T-cell (primary cell): ENCODE measurements around the gene TMEM169. TPM values are rescaled to one million over a fixed set of nuclear protein-coding genes. Genes with fewer than 3 reads are reported as not detected.
A peak's percentile ranks its signal among the peaks of the same experiment; 100 is the strongest.

ENCODE experiments used
- ATAC-seq, 4 experiments: fragments of 200-7000 bp in 3 of 4; fragments of 150-1000 bp in 1 of 4; cut with Tn5 transposase; replicated peaks in 1 of 4; 1 replicate in 3 of 4; 2 replicates in 1 of 4; pipeline ENCODE4 v1.10.0; 2021; ENCODE audit warnings: moderate library complexity in 3 of 4, mild to moderate bottlenecking in 2 of 4, moderate number of reproducible peaks in 1 of 4
- CTCF ChIA-PET, 2 donors: fragments of 300-600 bp; sonication (Branson Sonifier 250); formaldehyde crosslinking; loops; one replicate each; lab custom pipeline; 2022; ENCODE audit warnings: antibody characterized with exemption in 2 of 2; lab: Charles Lee
- POLR2A ChIA-PET, 2 donors: fragments of 300-600 bp; sonication (Branson Sonifier 250); formaldehyde crosslinking; loops; one replicate each; lab custom pipeline; 2022; ENCODE audit warnings: antibody characterized with exemption in 2 of 2; lab: Charles Lee
- DNase-seq, 35 experiments: peaks; one replicate each; pipeline versions ENCODE4 v3.0.0 to v3.0.0-alpha.2; 2013 to 2023
- H3K27ac ChIP-seq: one replicate; pipeline ENCODE4 v1.5.1; 2013; ENCODE audit warnings: low read length
- H3K27me3 ChIP-seq, 2 experiments: replicated peaks in 1 of 2; 1 replicate in 1 of 2; 2 replicates in 1 of 2; pipeline versions ENCODE4 v1.6.1 to v1.7.0; 2013; ENCODE audit warnings: low read length in 1 of 2, mixed read lengths in 1 of 2; ENCODE audit not compliant: control insufficient read depth in 2 of 2, insufficient read depth in 2 of 2; ENCODE audit errors: extremely low read depth in 1 of 2
- H3K36me3 ChIP-seq, 2 donors: 1 replicate in 1 of 2; 2 replicates in 1 of 2; pipeline versions ENCODE4 v1.6.1 to v1.7.0; 2013; ENCODE audit warnings: low read length in 1 of 2; ENCODE audit not compliant: control insufficient read depth in 2 of 2, insufficient read depth in 1 of 2; ENCODE audit errors: extremely low read depth in 1 of 2
- H3K4me1 ChIP-seq, 2 experiments: 1 replicate in 1 of 2; 2 replicates in 1 of 2; pipeline versions ENCODE4 v1.6.1 to v1.7.0; 2013; ENCODE audit warnings: low read length in 2 of 2, mixed read lengths in 1 of 2; ENCODE audit not compliant: insufficient read depth in 2 of 2, control insufficient read depth in 1 of 2; ENCODE audit errors: extremely low read depth in 1 of 2
- H3K4me3 ChIP-seq, 2 donors: 1 replicate in 1 of 2; 2 replicates in 1 of 2; pipeline versions ENCODE4 v1.5.1 to v1.7.0; 2013; ENCODE audit warnings: mild to moderate bottlenecking in 2 of 2, low read length in 1 of 2, moderate library complexity in 1 of 2; ENCODE audit not compliant: control insufficient read depth in 1 of 2; ENCODE audit errors: extremely low read depth in 1 of 2
- H3K9me3 ChIP-seq: 2 replicates; pipeline ENCODE4 v1.7.0; 2013
- H3K27ac Mint-ChIP-seq, 2 donors: one replicate each; pipeline ENCODE4 v1.8.0; 2020 to 2021; ENCODE audit warnings: mild to moderate bottlenecking in 2 of 2, mixed read lengths in 2 of 2
- H3K27me3 Mint-ChIP-seq, 2 donors: one replicate each; pipeline ENCODE4 v1.8.0; 2021 to 2022; ENCODE audit warnings: mixed read lengths in 2 of 2
- H3K36me3 Mint-ChIP-seq: one replicate; pipeline ENCODE4 v1.8.0; 2021; ENCODE audit warnings: mixed read lengths
- H3K4me1 Mint-ChIP-seq, 3 donors: one replicate each; pipeline ENCODE4 v1.8.0; 2020 to 2022; ENCODE audit warnings: mixed read lengths in 3 of 3, mild to moderate bottlenecking in 1 of 3
- H3K4me3 Mint-ChIP-seq, 3 donors: one replicate each; pipeline ENCODE4 v1.8.0; 2020 to 2022; ENCODE audit warnings: mild to moderate bottlenecking in 3 of 3, mixed read lengths in 3 of 3, moderate library complexity in 3 of 3
- H3K9me3 Mint-ChIP-seq, 3 donors: one replicate each; pipeline ENCODE4 v1.8.0; 2020 to 2022; ENCODE audit warnings: mixed read lengths in 3 of 3
- WGBS: methylation state at CpG from one replicate; pipeline ENCODE4 v1.1.5; 2013; ENCODE audit warnings: missing lambda C conversion rate; ENCODE audit not compliant: insufficient coverage; 5-methylcytosine and 5-hydroxymethylcytosine counted together
- total RNA-seq, 35 experiments: library from RNA in 6 of 35; stranded (reverse) in 6 of 35; fragments of 120-200 nt in 1 of 35; gene quantifications; one replicate each; pipeline versions ENCODE4 v1.2.1 to v1.2.4 and lab custom pipeline; 2013 to 2026

The TMEM169 gene
- total RNA-seq, 5 donors from 2014 or later (not counting 1 experiment from before 2014, with no cell fraction given), result 1.8 to 4.3 (median 3.1) TPM

DNA sequence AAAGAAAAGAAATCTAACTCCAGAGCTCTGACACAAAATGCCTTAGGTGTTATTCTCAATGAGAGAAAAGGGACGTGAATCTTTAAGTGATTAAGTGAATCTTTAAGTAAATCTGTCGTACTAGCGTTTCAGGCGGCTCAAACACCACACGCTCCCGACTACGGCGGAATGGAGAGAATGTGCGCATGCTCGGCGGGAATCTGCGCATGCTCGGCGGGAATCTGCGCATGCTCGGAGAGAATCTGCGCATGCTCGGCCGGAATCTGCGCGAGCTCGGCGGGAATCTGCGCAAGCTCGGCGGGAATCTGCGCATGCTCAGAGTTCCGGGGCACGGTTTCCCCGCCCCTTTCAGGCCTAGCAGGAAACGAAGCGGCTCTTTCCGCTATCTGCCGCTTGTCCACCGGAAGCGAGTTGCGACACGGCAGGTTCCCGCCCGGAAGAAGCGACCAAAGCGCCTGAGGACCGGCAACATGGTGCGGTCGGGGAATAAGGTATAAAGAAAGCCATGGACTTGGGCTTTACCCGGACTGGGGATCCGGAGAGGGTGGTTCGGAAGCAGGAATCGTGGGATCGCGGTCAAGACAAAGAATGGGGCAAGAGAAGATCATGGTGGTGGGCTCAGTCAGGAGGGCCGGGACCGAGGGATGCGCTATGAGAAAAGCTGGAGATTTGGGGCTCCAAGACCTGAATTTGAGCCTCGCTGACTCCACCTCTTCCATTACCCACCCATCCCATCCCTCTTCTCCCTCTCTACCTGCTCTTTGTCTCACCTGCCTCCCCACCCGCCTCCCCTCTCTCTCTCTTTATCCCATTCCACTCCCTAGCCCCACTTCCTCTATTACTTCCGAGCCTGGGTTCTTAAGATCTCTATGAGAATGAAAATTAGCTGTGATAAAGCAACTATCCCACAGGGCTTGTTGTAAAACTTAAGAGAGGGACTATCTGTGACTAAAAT lies 27.5 kb downstream of the TMEM169 start, which contains the start of gene XRCC5:
Gene XRCC5, plus strand, starts transcription at position 382 of the 955 bp plus-strand sequence. Its CDS starts 89 bp downstream, at position 471.
- Mint-ChIP-seq H3K4me1 (peaks cover 56 to 61% (median 57%) of the 10 kb centered on the region in 3 donors), H3K4me3 (peak within 1 kb of the TSS; percentile 98 to 100 (median 100))
- under 1% methylated on average over 46 of the region's 57 CpGs for WGBS

DNA sequence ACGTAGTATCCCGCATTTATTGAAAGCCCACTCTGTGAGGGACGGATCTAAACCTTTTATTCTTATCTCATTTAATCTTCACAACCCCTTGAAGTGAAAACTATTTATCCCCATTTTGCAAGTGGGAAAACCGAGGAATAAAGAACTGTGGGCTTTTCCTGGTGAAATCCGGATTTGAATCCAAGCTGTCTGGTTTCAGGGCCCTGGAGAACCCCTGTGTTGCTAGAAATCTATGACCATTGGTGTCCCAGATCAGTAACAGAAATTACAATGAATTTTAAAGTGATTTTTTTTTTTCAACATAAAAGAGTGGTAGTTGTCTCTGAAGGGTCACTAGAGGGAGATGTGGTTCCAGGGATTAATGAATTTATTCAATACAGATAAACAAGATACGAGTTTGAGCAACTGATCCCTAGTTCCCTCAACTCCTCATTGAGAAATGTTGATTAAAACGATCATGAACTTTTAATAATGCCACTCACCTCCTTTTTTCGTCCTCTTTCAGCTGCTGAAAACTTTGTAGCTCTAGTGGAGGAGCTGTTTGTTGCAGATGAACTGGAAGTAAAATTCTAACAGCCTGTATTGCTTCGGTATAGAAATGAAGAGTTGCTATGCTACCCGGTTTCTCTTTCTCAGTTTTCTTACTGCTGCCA lies 28.4 kb downstream of the TMEM169 start:
- DNase-seq, result peak in 2 of 35 experiments; percentile 18 to 62
- peak overlapping the region; percentile 98 to 100 (median 100) for H3K4me3 Mint-ChIP-seq
- ChIA-PET POLR2A (interaction anchor here (0.6 to 2.0 kb wide), 6 partner anchors 9 to 98 kb away, joined by 3 to 8 read pairs (median 4); no protein-coding TSS in a partner anchor), CTCF (interaction anchor here (0.6 to 3.8 kb wide), 21 partner anchors 10 to 388 kb away, joined by 3 to 16 read pairs (median 4); partner anchors contain the start of genes PECR (in 2 of the 2), SMARCAL1 (in 1 of the 2) and TMEM169 (in 1 of the 2))
- no peaks in the 10 kb centered on the region for H3K27me3 Mint-ChIP-seq
- Histone ChIP-seq H3K4me1 (peaks cover 27 to 31% of the 10 kb centered on the region in 2 experiments), H3K4me3 (peak overlapping the region; percentile 99), H3K27ac (peak overlapping the region; percentile 95), H3K36me3 (peaks cover 5 to 34% of the 10 kb centered on the region in 2 donors), H3K27me3 (no peaks in the 10 kb centered on the region), H3K9me3 (no peaks in the 10 kb centered on the region)
- WGBS, result 0% methylated on average over 1 of the region's 10 CpGs
- no peak for ATAC-seq
- H3K4me1 Mint-ChIP-seq, result peaks cover 65 to 70% (median 65%) of the 10 kb centered on the region in 3 donors
- no peaks in the 10 kb centered on the region for H3K9me3 Mint-ChIP-seq
- peak overlapping the region; percentile 100 for H3K27ac Mint-ChIP-seq
- H3K36me3 Mint-ChIP-seq, result peaks cover 41% of the 10 kb centered on the region

More for the DNA sequence above, 27.5 kb downstream of the TMEM169 start, which contains the start of gene XRCC5:
- Mint-ChIP-seq H3K9me3 (no peaks in the 10 kb centered on the region), H3K27ac (peak within 1 kb of the TSS; percentile 100), H3K27me3 (no peaks in the 10 kb centered on the region), H3K36me3 (peaks cover 36% of the 10 kb centered on the region)
- ChIA-PET POLR2A (interaction anchor here (0.6 to 2.0 kb wide), 6 partner anchors 10 to 37 kb away, joined by 3 to 8 read pairs (median 4); no protein-coding TSS in a partner anchor), CTCF (interaction anchor here (0.6 to 3.8 kb wide), 12 partner anchors 11 to 293 kb away, joined by 3 to 16 read pairs (median 5); partner anchors contain the start of gene PECR (in 1 of the 2))
- H3K4me3 ChIP-seq, result peak within 1 kb of the TSS; percentile 99
- peak within 1 kb of the TSS; percentile 95 for H3K27ac ChIP-seq
- no peaks in the 10 kb centered on the region for H3K27me3 ChIP-seq
- peak; percentile 89 to 100 (median 95) for DNase-seq
- H3K9me3 ChIP-seq, result no peaks in the 10 kb centered on the region
- H3K36me3 ChIP-seq, result peaks cover 5 to 31% of the 10 kb centered on the region in 2 donors
- peaks cover 20 to 28% of the 10 kb centered on the region in 2 experiments for H3K4me1 ChIP-seq
- ATAC-seq, result peak; percentile 87 to 89 (median 88)

GRCh38 chr2:216110620-216111019 lies 28.9 kb downstream of the TMEM169 start:
- POLR2A ChIA-PET, result interaction anchor here (0.5 to 2.0 kb wide), 7 partner anchors 8 to 98 kb away, joined by 3 to 8 read pairs (median 3); no protein-coding TSS in a partner anchor
- WGBS, result no CpG with 5 or more reads among the region's 1 CpG
- Mint-ChIP-seq H3K4me3 (peak overlapping the region; percentile 98 to 100 (median 100)), H3K36me3 (peaks cover 41% of the 10 kb centered on the region), H3K9me3 (no peaks in the 10 kb centered on the region), H3K4me1 (peaks cover 69 to 75% (median 70%) of the 10 kb centered on the region in 3 donors), H3K27me3 (no peaks in the 10 kb centered on the region), H3K27ac (peak overlapping the region; percentile 100)
- H3K4me3 ChIP-seq, result peak overlapping the region in 1 of 2 donors; percentile 99
- H3K36me3 ChIP-seq, result peaks cover 5 to 36% of the 10 kb centered on the region in 2 donors
- peak overlapping the region; percentile 95 for H3K27ac ChIP-seq
- peaks cover 31 to 35% of the 10 kb centered on the region in 2 experiments for H3K4me1 ChIP-seq
- CTCF ChIA-PET, result interaction anchor here (0.8 to 3.8 kb wide), 15 partner anchors 9 to 387 kb away, joined by 3 to 16 read pairs (median 4); partner anchors contain the start of genes PECR (in 1 of the 2), SMARCAL1 (in 1 of the 2) and TMEM169 (in 1 of the 2)
- DNase-seq, result no peak
- no peaks in the 10 kb centered on the region for H3K9me3 ChIP-seq
- H3K27me3 ChIP-seq, result no peaks in the 10 kb centered on the region
- no peak for ATAC-seq

- H3K4me3 ChIP-seq, result no peak overlapping the region
- H3K27me3 Mint-ChIP-seq, result no peaks in the 10 kb centered on the region
- WGBS, result no CpG with 5 or more reads among the region's 7 CpGs
- H3K27me3 ChIP-seq, result no peaks in the 10 kb centered on the region
- H3K27ac ChIP-seq, result no peak overlapping the region
- H3K36me3 Mint-ChIP-seq, result peaks cover 42% of the 10 kb centered on the region
- peaks cover 73 to 80% (median 75%) of the 10 kb centered on the region in 3 donors for H3K4me1 Mint-ChIP-seq
- ATAC-seq, result no peak
- ChIA-PET CTCF (interaction anchor here (0.7 to 3.8 kb wide), 9 partner anchors 9 to 387 kb away, joined by 3 to 16 read pairs (median 4); partner anchors contain the start of gene SMARCAL1 (in 1 of the 2)), POLR2A (interaction anchor here (0.5 to 0.6 kb wide), 2 partner anchors 14 to 22 kb away, joined by 3 read pairs; no protein-coding TSS in a partner anchor)
- H3K9me3 ChIP-seq, result no peaks in the 10 kb centered on the region
- DNase-seq, result no peak
- H3K9me3 Mint-ChIP-seq, result no peaks in the 10 kb centered on the region
- H3K4me1 ChIP-seq, result peaks cover 31 to 38% of the 10 kb centered on the region in 2 experiments
- H3K36me3 ChIP-seq, result peaks cover 5 to 38% of the 10 kb centered on the region in 2 donors
- peak overlapping the region; percentile 100 for H3K27ac Mint-ChIP-seq
- H3K4me3 Mint-ChIP-seq, result peak overlapping the region; percentile 98 to 100 (median 100)
Measured at GRCh38 chr2:216111122-216111521, 29.4 kb downstream of the TMEM169 start.

GRCh38 chr2:216112926-216113325 lies 31.2 kb downstream of the TMEM169 start:
- ChIA-PET CTCF (interaction anchor here (0.6 to 3.6 kb wide), 3 partner anchors 9 to 581 kb away, joined by 3 to 17 read pairs (median 5); no protein-coding TSS in a partner anchor), POLR2A (no interaction called here)
- Mint-ChIP-seq H3K27ac (peak overlapping the region; percentile 19 to 60), H3K4me1 (peaks cover 91 to 98% (median 93%) of the 10 kb centered on the region in 3 donors), H3K9me3 (no peaks in the 10 kb centered on the region), H3K27me3 (no peaks in the 10 kb centered on the region), H3K36me3 (peaks cover 59% of the 10 kb centered on the region), H3K4me3 (peak overlapping the region in 1 of 3 donors; percentile 98)
- H3K27ac ChIP-seq, result no peak overlapping the region
- H3K4me1 ChIP-seq, result peaks cover 35 to 43% of the 10 kb centered on the region in 2 experiments
- WGBS, result no CpG with 5 or more reads among the region's 4 CpGs
- no peak for ATAC-seq
- no peaks in the 10 kb centered on the region for H3K9me3 ChIP-seq
- no peak overlapping the region for H3K4me3 ChIP-seq
- no peaks in the 10 kb centered on the region for H3K27me3 ChIP-seq
- H3K36me3 ChIP-seq, result peaks cover 8 to 56% of the 10 kb centered on the region in 2 donors
- DNase-seq, result no peak
